Tibial nerve (tissue), 4 donors: ENCODE results near the gene ATG10. TPM values are rescaled to one million over a fixed set of nuclear protein-coding genes. Genes with fewer than 3 reads are reported as not detected.

ENCODE experiments used
- DNase-seq, 2 donors: peaks; one replicate each; pipeline ENCODE4 v3.0.0-alpha.2; 2019; ENCODE audit warnings: low spot score in 2 of 2
- H3K27ac ChIP-seq, 4 donors: fragments of 200-600 bp; sonication (generic) in 3 of 4; one replicate each; pipeline ENCODE4 v1.5.1; 2017 to 2019; ENCODE audit warnings: mild to moderate bottlenecking in 1 of 4
- H3K27me3 ChIP-seq, 2 donors: fragments of 200-600 bp; sonication (generic) in 1 of 2; one replicate each; pipeline versions ENCODE4 v1.5.1 to v1.6.0; 2017 to 2019
- H3K36me3 ChIP-seq, 3 donors: fragments of 200-600 bp; sonication (generic); one replicate each; pipeline ENCODE4 v1.5.1; 2018 to 2019
- H3K4me1 ChIP-seq, 4 donors: fragments of 200-600 bp; sonication (generic) in 3 of 4; one replicate each; pipeline ENCODE4 v1.5.1; 2017 to 2019
- H3K4me3 ChIP-seq, 4 donors: fragments of 200-600 bp; sonication (generic) in 3 of 4; one replicate each; pipeline ENCODE4 v1.5.1; 2017 to 2019; ENCODE audit warnings: mild to moderate bottlenecking in 1 of 4, moderate library complexity in 1 of 4
- H3K9me3 ChIP-seq, 4 donors: fragments of 200-600 bp; sonication (generic) in 3 of 4; one replicate each; pipeline ENCODE4 v1.5.1; 2017 to 2019
- EP300 ChIP-seq, 2 donors: sonication (generic); formaldehyde crosslinking; IDR thresholded peaks; one replicate each; pipeline ENCODE4 v1.6.1; 2017; ENCODE audit warnings: antibody characterized with exemption in 2 of 2, mild to moderate bottlenecking in 1 of 2
- POLR2A ChIP-seq, 2 donors: fragments of 450-650 bp; IDR thresholded peaks; one replicate each; pipeline ENCODE4 v1.6.1; 2017; ENCODE audit warnings: antibody characterized with exemption in 2 of 2, mild to moderate bottlenecking in 2 of 2, moderate library complexity in 2 of 2
- WGBS, 2 donors: methylation state at CpG; one replicate each; pipeline ENCODE4 v1.1.5; 2018; 5-methylcytosine and 5-hydroxymethylcytosine counted together
- total RNA-seq, 4 donors: library from RNA; depleted of rRNA; stranded (reverse); fragments of >200 nt; gene quantifications; one replicate each; pipeline ENCODE4 v1.1.0, GENCODE V29; 2016
- TF ChIP-seq, protein P1 (sequence below), 5 experiments: fragments of 200-600 bp in 3 of 5; fragments of 450-650 bp in 2 of 5; sonication (generic) in 3 of 5; IDR thresholded peaks; one replicate each; pipeline ENCODE4 v1.5.1; 2016 to 2019; ENCODE audit warnings: antibody characterized with exemption in 5 of 5, mild to moderate bottlenecking in 3 of 5, moderate library complexity in 2 of 5

The ATG10 gene
- total RNA-seq, 4 donors from 2014 or later, result 3.5 to 25.1 (median 6.9) TPM

DNA sequence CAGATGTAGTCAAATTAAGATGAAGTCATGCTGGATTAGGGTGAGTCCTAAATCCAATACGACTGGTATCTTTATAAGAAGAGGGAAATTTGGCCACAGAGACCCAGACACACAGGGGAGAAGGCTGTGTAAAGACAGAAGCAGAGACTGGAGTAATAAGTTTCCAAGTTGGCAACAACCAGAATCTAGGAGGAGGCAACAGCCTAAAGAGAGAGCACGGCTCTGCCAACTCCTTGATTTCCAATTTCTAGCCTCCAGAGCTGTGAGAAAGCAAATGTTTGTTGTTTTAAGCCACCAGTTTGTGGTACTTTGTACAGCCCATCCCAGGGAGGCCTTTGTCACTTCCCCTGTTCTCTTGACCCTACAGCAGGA, 74.4 kb downstream of the ATG10 start:
- WGBS, 2 donors, result 63 to 69% methylated on average over 2 of the region's 2 CpGs
- no peak overlapping the region for H3K27ac ChIP-seq
- H3K9me3 ChIP-seq, result peaks cover 0 to 7% (median 0%) of the 10 kb centered on the region in 4 donors
- peaks cover 0 to 4% (median 0%) of the 10 kb centered on the region in 3 donors for H3K36me3 ChIP-seq
- no peak overlapping the region for H3K4me3 ChIP-seq
- no peaks in the 10 kb centered on the region for H3K27me3 ChIP-seq
- TF ChIP-seq EP300 (IDR thresholded peaks at IDR 0.05) (no peak), POLR2A (IDR thresholded peaks at IDR 0.05) (no peak)
- TF ChIP-seq, protein P1, sequence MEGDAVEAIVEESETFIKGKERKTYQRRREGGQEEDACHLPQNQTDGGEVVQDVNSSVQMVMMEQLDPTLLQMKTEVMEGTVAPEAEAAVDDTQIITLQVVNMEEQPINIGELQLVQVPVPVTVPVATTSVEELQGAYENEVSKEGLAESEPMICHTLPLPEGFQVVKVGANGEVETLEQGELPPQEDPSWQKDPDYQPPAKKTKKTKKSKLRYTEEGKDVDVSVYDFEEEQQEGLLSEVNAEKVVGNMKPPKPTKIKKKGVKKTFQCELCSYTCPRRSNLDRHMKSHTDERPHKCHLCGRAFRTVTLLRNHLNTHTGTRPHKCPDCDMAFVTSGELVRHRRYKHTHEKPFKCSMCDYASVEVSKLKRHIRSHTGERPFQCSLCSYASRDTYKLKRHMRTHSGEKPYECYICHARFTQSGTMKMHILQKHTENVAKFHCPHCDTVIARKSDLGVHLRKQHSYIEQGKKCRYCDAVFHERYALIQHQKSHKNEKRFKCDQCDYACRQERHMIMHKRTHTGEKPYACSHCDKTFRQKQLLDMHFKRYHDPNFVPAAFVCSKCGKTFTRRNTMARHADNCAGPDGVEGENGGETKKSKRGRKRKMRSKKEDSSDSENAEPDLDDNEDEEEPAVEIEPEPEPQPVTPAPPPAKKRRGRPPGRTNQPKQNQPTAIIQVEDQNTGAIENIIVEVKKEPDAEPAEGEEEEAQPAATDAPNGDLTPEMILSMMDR (IDR thresholded peaks at IDR 0.05), result no peak
- peaks cover 0 to 14% (median 0%) of the 10 kb centered on the region in 4 donors for H3K4me1 ChIP-seq
- no peak for DNase-seq

DNA sequence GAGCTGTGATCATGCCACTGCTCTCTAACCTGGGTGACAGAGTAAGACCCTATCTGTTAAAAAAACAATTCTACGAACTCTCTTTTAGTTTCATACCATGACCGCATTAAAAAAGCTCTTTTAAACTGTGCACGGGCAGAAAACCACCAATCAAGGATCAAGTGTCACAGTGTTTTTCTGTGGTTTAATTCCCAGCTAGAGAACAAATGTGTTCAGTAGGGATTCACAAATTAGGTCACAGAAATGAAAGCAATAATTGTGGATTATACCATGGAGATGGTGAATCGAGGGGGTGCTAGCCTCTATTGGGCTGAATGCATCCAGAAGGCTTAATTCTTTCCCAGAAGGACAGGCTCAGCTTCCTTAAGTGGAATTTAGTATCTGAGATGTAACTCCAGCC, 79.1 kb downstream of the ATG10 start:
- Histone ChIP-seq H3K36me3 (no peaks in the 10 kb centered on the region), H3K9me3 (peaks cover 0 to 3% (median 0%) of the 10 kb centered on the region in 4 donors), H3K4me3 (no peak overlapping the region), H3K27ac (no peak overlapping the region), H3K4me1 (peaks cover 0 to 6% (median 0%) of the 10 kb centered on the region in 4 donors), H3K27me3 (no peaks in the 10 kb centered on the region)
- DNase-seq, result no peak
- TF ChIP-seq EP300 (IDR thresholded peaks at IDR 0.05), result no peak
- TF ChIP-seq POLR2A (IDR thresholded peaks at IDR 0.05), result no peak
- TF ChIP-seq, protein P1 (IDR thresholded peaks at IDR 0.05), result no peak
- 85 to 88% methylated on average over 4 of the region's 4 CpGs for WGBS, 2 donors

DNA sequence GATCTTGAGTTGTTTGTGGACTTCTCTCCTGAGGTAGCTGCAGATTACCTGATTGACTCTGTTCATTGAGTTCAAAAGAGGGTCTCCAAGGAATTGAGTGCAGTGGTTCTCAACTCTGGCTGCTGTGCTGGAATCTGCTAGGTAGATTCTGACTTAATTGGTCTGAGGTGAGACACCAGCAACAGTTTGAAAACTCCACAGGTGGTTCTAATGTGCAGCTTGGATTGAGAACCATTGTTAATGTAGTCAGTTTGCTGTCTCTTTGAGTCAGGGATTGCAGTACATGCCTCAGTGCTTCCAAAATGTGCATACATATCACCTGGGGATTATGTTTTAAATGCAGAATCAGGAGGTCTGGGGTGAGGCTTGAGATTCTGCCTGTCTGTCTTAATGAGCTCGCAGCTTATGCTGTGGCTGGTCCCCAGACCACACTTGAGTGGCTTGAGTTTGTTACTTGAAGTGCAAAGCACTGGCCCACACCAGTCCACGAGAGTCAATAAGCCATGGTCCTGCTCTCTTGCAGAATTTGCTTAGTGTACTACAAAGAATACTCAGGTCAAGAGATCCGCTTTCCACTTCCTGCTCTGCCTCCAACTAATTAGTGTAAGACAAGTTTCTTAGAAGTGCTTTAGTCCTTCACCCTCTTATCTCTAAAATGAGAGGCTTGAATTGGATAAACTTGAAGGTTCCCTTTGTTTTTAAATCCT, 82.3 kb downstream of the ATG10 start:
- Histone ChIP-seq H3K27me3 (no peaks in the 10 kb centered on the region), H3K4me3 (no peak overlapping the region), H3K36me3 (no peaks in the 10 kb centered on the region), H3K27ac (no peak overlapping the region), H3K9me3 (no peaks in the 10 kb centered on the region), H3K4me1 (no peaks in the 10 kb centered on the region)
- DNase-seq, result no peak
- TF ChIP-seq POLR2A (IDR thresholded peaks at IDR 0.05) (no peak), EP300 (IDR thresholded peaks at IDR 0.05) (no peak)
- TF ChIP-seq, protein P1 (IDR thresholded peaks at IDR 0.05), result no peak
- WGBS, 2 donors, result 92 to 95% methylated on average over 3 of the region's 3 CpGs

GRCh38 chr5:82057051-82057450, 85.2 kb downstream of the ATG10 start:
- no peaks in the 10 kb centered on the region for H3K9me3 ChIP-seq
- no peak overlapping the region for H3K27ac ChIP-seq
- DNase-seq, result no peak
- no peaks in the 10 kb centered on the region for H3K4me1 ChIP-seq
- H3K4me3 ChIP-seq, result no peak overlapping the region
- TF ChIP-seq, protein P1 (IDR thresholded peaks at IDR 0.05), result no peak
- TF ChIP-seq EP300 (IDR thresholded peaks at IDR 0.05) (no peak), POLR2A (IDR thresholded peaks at IDR 0.05) (no peak)
- H3K36me3 ChIP-seq, result no peaks in the 10 kb centered on the region
- H3K27me3 ChIP-seq, result no peaks in the 10 kb centered on the region

- Histone ChIP-seq H3K27me3 (no peaks in the 10 kb centered on the region), H3K36me3 (no peaks in the 10 kb centered on the region), H3K9me3 (no peaks in the 10 kb centered on the region), H3K27ac (no peak overlapping the region), H3K4me3 (no peak overlapping the region), H3K4me1 (no peaks in the 10 kb centered on the region)
- WGBS, 2 donors, result 24 to 27% methylated on average over 1 of the region's 1 CpG
- no peak for TF ChIP-seq POLR2A (IDR thresholded peaks at IDR 0.05)
- TF ChIP-seq, protein P1 (IDR thresholded peaks at IDR 0.05), result no peak
- no peak for TF ChIP-seq EP300 (IDR thresholded peaks at IDR 0.05)
- DNase-seq, result no peak
Observed at GRCh38 chr5:82058710-82059109, 86.9 kb downstream of the ATG10 start.
